Measurements from ENCODE around the gene NRDC. TPM values are rescaled to one million over a fixed set of nuclear protein-coding genes. Genes with fewer than 3 reads are reported as not detected.

The NRDC gene
- total and polyA plus RNA-seq, 10 of the 15 experiments (the other 5 are each of a cell fraction or from before 2014, with no cell fraction given) = 50.1 to 134 (median 90.4) TPM

DNA sequence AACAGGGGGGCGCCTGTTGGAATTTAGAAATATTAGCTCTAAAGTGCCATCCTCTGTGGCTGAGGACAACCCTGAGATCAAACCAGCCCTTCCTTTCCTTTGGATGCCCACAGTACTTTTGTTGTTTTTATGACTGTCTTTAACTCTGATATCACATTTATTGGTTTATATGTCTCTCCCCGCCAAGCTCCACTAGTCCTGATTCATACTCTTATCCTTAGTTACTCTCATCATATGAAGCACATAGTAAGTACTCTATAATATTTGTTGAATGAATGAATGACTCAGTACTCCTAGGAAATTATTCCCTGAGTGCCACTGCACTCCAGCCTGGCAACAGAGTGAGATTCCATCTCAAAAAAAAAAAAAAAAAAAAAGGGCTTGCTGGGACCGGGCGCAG, 22.6 kb upstream of the NRDC start (continued):
- TF ChIP-seq, protein P1, sequence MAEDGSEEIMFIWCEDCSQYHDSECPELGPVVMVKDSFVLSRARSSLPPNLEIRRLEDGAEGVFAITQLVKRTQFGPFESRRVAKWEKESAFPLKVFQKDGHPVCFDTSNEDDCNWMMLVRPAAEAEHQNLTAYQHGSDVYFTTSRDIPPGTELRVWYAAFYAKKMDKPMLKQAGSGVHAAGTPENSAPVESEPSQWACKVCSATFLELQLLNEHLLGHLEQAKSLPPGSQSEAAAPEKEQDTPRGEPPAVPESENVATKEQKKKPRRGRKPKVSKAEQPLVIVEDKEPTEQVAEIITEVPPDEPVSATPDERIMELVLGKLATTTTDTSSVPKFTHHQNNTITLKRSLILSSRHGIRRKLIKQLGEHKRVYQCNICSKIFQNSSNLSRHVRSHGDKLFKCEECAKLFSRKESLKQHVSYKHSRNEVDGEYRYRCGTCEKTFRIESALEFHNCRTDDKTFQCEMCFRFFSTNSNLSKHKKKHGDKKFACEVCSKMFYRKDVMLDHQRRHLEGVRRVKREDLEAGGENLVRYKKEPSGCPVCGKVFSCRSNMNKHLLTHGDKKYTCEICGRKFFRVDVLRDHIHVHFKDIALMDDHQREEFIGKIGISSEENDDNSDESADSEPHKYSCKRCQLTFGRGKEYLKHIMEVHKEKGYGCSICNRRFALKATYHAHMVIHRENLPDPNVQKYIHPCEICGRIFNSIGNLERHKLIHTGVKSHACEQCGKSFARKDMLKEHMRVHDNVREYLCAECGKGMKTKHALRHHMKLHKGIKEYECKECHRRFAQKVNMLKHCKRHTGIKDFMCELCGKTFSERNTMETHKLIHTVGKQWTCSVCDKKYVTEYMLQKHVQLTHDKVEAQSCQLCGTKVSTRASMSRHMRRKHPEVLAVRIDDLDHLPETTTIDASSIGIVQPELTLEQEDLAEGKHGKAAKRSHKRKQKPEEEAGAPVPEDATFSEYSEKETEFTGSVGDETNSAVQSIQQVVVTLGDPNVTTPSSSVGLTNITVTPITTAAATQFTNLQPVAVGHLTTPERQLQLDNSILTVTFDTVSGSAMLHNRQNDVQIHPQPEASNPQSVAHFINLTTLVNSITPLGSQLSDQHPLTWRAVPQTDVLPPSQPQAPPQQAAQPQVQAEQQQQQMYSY (CRISPR knock-in tag; IDR thresholded peaks at IDR 0.05) = no peak
- TF ChIP-seq TAF1 (IDR thresholded peaks at IDR 0.05; ENCODE audit: borderline replicate concordance, low read depth, low read length) = no peak

DNA sequence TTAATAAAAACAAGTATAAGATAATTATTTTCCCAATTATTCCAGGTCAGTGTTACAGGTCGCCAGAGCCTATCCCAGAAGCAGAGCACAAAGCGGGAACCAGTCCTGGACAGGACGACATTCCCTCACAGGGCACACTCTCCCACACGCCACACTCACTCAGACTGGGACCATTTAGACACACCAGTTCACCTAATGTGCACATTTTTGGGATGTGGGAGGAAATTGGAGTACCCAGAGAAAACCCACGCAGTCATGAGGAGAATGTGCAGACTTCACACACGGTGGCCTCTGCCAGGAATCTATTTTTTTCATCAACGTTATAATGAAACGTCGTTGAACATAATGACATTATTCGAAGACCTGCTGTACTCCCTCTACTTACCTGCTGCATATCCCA, 20.5 kb upstream of the NRDC start:
- in situ Hi-C loops (cut with MboI) (no loop called here), intact Hi-C loops (cut with micrococcal nuclease; ENCODE audit: unreplicated experiment) (loop anchor here (5.0 kb wide), 1 partner anchor 398 kb away; no protein-coding TSS in a partner anchor)
- Histone ChIP-seq H4K20me1 (ENCODE audit: control insufficient read depth, insufficient read depth) (no peaks in the 10 kb centered on the region), H3K9me3 (replicated peaks; ENCODE audit: control insufficient read depth, insufficient read depth, low read length) (no peaks in the 10 kb centered on the region), H3K4me2 (ENCODE audit: control insufficient read depth, insufficient read depth) (no peak overlapping the region), H3K27ac (ENCODE audit: control insufficient read depth, insufficient read depth) (no peak overlapping the region), H3K4me3 (no peak overlapping the region), H2AFZ (ENCODE audit: control insufficient read depth, low read depth, low read length) (no peak overlapping the region), H3K36me3 (ENCODE audit: control insufficient read depth in 2 of 2, insufficient read depth in 2 of 2, low read length in 1 of 2) (no peaks in the 10 kb centered on the region), H3K9ac (ENCODE audit: control insufficient read depth, insufficient read depth, low read length) (no peak overlapping the region), H3K27me3 (replicated peaks in 1 of 2; ENCODE audit: control insufficient read depth in 2 of 2, insufficient read depth in 2 of 2, low read length in 1 of 2) (peaks cover 0 to 5% of the 10 kb centered on the region in 2 experiments; a peak in 1 of 4 replicates), H3K79me2 (ENCODE audit: control insufficient read depth, insufficient read depth, low read length) (no peaks in the 10 kb centered on the region), H3K4me1 (ENCODE audit: control insufficient read depth, insufficient read depth, low read length) (no peaks in the 10 kb centered on the region)
- CTCF ChIA-PET = interaction anchor here (1.3 to 6.5 kb wide), 7 partner anchors 18 to 110 kb away, joined by 4 to 177 read pairs (median 11); no protein-coding TSS in a partner anchor
- 60% methylated on average over 10 of the region's 10 CpGs for WGBS (ENCODE audit: insufficient coverage, insufficient replicate concordance, low lambda C conversion rate, missing lambda C conversion rate)
- DNase-seq (ENCODE audit: low read depth, low spot score) (no peak), FAIRE-seq (no peak), ATAC-seq (no peak)
- no peak for TF ChIP-seq NRF1 (conservative IDR thresholded peaks at IDR 0.05; ENCODE audit: low read depth, low read length)
- TF ChIP-seq ETV6 (conservative IDR thresholded peaks at IDR 0.05 in 1 of 2, IDR thresholded peaks at IDR 0.05 in 1 of 2; ENCODE audit: borderline replicate concordance in 1 of 2, low read depth in 1 of 2) = no peak
- no peak for TF ChIP-seq ASH2L (IDR thresholded peaks at IDR 0.05; ENCODE audit: borderline replicate concordance, low read depth)
- no peak for TF ChIP-seq SIN3A (IDR thresholded peaks at IDR 0.05; ENCODE audit: low read depth, low read length)
- TF ChIP-seq ZSCAN29 (IDR thresholded peaks at IDR 0.05) = no peak
- TF ChIP-seq, protein P2, sequence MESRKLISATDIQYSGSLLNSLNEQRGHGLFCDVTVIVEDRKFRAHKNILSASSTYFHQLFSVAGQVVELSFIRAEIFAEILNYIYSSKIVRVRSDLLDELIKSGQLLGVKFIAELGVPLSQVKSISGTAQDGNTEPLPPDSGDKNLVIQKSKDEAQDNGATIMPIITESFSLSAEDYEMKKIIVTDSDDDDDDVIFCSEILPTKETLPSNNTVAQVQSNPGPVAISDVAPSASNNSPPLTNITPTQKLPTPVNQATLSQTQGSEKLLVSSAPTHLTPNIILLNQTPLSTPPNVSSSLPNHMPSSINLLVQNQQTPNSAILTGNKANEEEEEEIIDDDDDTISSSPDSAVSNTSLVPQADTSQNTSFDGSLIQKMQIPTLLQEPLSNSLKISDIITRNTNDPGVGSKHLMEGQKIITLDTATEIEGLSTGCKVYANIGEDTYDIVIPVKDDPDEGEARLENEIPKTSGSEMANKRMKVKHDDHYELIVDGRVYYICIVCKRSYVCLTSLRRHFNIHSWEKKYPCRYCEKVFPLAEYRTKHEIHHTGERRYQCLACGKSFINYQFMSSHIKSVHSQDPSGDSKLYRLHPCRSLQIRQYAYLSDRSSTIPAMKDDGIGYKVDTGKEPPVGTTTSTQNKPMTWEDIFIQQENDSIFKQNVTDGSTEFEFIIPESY (IDR thresholded peaks at IDR 0.05) = no peak
- no peak for TF ChIP-seq ESRRA (IDR thresholded peaks at IDR 0.05; ENCODE audit: low read length)
- no peak for TF ChIP-seq HDAC2 (IDR thresholded peaks at IDR 0.05)
- no peak for TF ChIP-seq DPF2 (IDR thresholded peaks at IDR 0.05)
- TF ChIP-seq NFIC (IDR thresholded peaks at IDR 0.05; ENCODE audit: low read depth, low read length) = no peak
- no peak for TF ChIP-seq MTA2 (IDR thresholded peaks at IDR 0.05; ENCODE audit: low read depth)
- TF ChIP-seq, protein P3, sequence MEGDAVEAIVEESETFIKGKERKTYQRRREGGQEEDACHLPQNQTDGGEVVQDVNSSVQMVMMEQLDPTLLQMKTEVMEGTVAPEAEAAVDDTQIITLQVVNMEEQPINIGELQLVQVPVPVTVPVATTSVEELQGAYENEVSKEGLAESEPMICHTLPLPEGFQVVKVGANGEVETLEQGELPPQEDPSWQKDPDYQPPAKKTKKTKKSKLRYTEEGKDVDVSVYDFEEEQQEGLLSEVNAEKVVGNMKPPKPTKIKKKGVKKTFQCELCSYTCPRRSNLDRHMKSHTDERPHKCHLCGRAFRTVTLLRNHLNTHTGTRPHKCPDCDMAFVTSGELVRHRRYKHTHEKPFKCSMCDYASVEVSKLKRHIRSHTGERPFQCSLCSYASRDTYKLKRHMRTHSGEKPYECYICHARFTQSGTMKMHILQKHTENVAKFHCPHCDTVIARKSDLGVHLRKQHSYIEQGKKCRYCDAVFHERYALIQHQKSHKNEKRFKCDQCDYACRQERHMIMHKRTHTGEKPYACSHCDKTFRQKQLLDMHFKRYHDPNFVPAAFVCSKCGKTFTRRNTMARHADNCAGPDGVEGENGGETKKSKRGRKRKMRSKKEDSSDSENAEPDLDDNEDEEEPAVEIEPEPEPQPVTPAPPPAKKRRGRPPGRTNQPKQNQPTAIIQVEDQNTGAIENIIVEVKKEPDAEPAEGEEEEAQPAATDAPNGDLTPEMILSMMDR (IDR thresholded peaks at IDR 0.05 in 2 of 3, conservative IDR thresholded peaks at IDR 0.05 in 1 of 3; ENCODE audit: control insufficient read depth in 2 of 3, extremely low read depth in 1 of 3, insufficient read depth in 1 of 3, low read depth in 3 of 3, low read length in 3 of 3) = no peak
- RAD21 ChIA-PET (ENCODE audit: unreplicated experiment) = interaction anchor here (1.1 to 5.1 kb wide), 4 partner anchors 60 to 100 kb away, joined by 3 to 96 read pairs (median 5); no protein-coding TSS in a partner anchor
- POLR2A ChIA-PET = no interaction called here
- SMC1A ChIA-PET (ENCODE audit: uncharacterized antibody, unreplicated experiment) = interaction anchor here (0.6 to 6.8 kb wide), 7 partner anchors 14 to 100 kb away, joined by 3 to 99 read pairs (median 14); no protein-coding TSS in a partner anchor
- BruUV-seq (replicated peaks) = no TSS peak

Measured in GM12878 (cell line).